B cell (primary cell): ENCODE results near the gene NAIF1.

ENCODE experiments used
- EZH2 ChIP-seq: IDR thresholded peaks from 2 replicates; pipeline ENCODE4 v1.6.1; 2012; ENCODE audit warnings: borderline replicate concordance, low read depth, mild to moderate bottlenecking, moderate library complexity, low read length; ENCODE audit not compliant: insufficient read depth, poor library complexity, severe bottlenecking
- TF ChIP-seq, protein P1 (sequence below): fragments of 200-600 bp; IDR thresholded peaks from one replicate; pipeline ENCODE4 v1.8.0; 2022; ENCODE audit warnings: antibody characterized with exemption, mild to moderate bottlenecking

DNA sequence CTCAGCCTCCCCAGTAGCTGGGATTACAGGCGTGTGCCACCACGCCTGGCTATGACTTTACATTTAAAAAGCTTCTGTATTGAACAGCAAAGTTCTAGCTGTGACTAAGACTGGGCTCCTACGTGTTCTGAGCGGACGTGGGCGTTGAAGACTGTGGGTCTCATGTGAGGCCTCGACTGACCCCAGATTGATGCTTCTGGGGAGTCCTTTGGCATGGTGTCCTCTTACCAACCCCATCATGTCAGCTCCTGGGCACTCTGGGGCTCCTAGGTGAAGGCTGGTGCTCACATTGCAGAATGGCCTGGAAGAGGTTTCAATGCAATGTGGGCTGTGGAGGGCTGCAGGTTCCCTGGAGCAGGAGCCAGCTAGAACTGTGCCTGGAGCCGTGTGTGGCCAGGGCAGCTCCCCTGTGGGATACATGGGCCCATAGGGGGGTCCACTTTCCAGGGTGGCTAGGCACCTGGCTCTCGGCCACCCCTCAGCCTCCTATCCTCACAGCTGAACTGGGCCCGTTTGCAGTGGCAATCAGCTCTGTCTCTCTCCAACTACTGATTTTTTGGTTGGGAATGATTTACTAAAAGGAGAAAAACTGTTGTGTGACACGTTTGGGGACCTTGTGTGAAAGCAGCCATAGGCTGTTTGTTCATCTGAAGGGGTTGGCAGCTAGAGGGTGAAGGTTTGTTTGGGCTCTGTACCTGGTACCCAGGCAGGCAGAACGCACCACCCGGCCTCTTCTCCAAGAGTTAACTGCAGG, 30.6 kb upstream of the NAIF1 start:
- TF ChIP-seq, protein P1, sequence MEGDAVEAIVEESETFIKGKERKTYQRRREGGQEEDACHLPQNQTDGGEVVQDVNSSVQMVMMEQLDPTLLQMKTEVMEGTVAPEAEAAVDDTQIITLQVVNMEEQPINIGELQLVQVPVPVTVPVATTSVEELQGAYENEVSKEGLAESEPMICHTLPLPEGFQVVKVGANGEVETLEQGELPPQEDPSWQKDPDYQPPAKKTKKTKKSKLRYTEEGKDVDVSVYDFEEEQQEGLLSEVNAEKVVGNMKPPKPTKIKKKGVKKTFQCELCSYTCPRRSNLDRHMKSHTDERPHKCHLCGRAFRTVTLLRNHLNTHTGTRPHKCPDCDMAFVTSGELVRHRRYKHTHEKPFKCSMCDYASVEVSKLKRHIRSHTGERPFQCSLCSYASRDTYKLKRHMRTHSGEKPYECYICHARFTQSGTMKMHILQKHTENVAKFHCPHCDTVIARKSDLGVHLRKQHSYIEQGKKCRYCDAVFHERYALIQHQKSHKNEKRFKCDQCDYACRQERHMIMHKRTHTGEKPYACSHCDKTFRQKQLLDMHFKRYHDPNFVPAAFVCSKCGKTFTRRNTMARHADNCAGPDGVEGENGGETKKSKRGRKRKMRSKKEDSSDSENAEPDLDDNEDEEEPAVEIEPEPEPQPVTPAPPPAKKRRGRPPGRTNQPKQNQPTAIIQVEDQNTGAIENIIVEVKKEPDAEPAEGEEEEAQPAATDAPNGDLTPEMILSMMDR = no peak
- TF ChIP-seq EZH2 = no peak
